A172 (cell line): ENCODE measurements around the gene OS9. TPM values are rescaled to one million over a fixed set of nuclear protein-coding genes. Genes with fewer than 3 reads are reported as not detected.
A peak's percentile ranks its signal among the peaks of the same experiment; 100 is the strongest.

Experiments
- DNase-seq: peaks from one replicate; pipeline ENCODE4 v3.0.0-alpha.2; 2015; ENCODE audit warnings: low spot score
- total RNA-seq: library from RNA; depleted of rRNA; stranded (reverse); fragments of >200 nt; shearing (Covaris generic); gene quantifications from 2 replicates; pipeline ENCODE4 v1.2.3, GENCODE V29; 2014

OS9 gene
- total RNA-seq, 1 experiment from 2014 or later: 103 TPM

DNA sequence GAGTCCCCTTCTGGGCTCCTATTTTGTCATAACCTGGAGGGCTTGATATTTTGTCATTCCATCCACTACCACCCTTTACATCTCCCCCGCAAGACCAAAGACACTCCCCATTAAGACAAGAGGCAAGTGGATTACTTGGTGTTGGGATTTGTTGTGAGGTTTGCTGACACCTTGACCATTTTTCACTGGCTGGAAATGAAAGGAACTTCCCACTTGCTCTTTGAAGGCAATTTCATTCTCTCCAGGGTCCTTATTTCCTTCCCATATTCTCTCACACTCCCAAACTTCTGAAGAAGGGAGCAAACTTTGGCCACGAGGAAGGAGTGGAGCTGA is 29.7 kb downstream of the OS9 start:
- no peak for DNase-seq

DNA sequence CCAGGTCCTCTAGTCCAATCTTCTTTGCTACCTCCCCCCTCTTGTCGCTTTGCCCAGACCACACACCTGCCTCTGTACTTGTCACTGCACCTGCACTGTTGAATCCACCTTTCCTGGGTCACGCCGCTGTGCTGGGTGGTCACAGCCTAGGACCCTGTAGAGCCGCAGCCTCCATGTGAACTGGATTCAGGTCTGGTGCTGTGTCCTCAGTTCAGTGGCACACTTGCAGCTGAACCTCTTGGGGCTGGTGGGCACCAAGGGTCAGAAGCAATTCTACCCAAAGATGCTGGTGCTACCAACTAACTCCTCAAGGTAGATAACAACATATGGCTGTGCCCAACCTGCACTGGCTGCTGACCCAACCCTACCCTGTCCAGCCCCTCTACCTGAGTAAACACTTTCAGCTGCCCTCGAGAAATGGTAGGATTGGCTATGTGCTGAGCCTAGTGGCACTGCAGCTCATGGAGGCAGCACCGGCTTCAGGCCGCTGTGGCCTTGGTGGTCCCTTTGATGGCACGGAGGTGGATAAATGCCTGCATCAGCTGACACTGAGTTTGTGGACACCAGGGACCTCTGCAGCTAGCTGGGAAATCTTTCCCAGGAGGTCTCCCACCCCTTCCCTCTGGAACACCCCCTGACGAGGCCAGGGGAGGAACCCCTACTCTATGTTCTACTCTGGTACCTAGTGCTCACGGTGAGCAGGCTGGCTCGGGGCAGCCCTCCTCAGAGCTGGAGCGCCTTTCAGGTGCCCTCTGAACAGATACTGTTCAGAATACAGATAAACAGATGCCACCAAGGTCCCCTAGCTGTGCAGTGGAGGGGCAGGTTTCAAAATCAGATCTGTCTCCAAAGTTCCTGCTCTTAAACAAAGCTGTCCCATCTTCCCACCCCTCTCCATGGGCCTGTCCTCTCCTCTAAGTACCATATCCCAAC is 30.3 kb downstream of the OS9 start:
- DNase-seq: no peak

DNA sequence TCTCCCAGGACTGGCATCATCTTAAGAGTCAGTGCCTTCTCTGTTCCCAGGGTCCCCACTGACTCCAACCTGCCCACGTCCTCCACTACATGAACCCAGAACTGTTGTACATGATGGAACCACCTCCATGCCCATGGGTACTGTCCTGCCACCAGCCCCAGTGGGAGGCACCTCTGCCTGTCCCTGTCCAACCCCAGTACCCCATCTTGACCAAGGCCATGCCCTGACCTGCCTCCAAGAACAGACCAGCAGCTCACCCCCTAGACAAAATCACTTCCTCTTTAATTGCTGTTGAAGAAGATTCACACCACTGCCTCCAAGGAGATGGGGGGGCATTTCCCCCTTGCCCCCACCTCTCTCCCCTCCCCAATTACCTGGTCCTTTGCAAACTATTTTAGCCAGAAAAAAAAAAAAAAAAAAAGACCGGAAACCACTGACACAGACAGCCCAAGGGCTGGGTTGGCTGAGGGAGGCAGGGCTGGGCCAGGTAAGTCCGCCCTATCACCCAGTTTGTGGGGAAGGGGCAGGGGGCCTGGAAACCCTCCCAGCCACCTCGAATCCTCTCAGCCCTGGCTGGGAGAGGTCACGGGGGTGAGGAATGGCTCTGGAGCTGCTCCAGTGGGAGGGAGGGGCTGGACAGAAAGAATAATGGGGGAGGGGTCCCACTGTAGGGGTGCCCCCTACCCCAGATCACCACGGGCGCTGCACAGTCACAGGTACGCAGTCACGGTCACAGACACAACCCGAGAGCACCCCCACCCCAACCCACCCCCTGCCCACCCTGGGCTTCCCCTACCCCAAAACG is 31.2 kb downstream of the OS9 start:
- no peak for DNase-seq

DNA sequence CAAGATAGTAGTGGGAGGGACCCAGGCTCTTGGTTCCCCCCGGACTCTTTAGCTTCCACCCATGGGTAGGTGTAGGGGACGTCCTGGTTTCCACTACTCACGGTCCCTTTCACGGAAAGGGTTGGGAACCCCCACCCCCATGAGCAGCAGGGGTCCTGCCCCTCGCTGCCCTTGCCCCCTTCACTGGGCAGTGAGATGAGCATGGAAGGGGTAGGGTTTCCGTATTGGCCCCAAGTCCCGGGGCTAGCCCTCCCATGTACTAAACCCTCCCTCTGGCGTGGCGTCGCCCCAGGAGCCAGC is 31.9 kb downstream of the OS9 start:
- no peak for DNase-seq

DNA sequence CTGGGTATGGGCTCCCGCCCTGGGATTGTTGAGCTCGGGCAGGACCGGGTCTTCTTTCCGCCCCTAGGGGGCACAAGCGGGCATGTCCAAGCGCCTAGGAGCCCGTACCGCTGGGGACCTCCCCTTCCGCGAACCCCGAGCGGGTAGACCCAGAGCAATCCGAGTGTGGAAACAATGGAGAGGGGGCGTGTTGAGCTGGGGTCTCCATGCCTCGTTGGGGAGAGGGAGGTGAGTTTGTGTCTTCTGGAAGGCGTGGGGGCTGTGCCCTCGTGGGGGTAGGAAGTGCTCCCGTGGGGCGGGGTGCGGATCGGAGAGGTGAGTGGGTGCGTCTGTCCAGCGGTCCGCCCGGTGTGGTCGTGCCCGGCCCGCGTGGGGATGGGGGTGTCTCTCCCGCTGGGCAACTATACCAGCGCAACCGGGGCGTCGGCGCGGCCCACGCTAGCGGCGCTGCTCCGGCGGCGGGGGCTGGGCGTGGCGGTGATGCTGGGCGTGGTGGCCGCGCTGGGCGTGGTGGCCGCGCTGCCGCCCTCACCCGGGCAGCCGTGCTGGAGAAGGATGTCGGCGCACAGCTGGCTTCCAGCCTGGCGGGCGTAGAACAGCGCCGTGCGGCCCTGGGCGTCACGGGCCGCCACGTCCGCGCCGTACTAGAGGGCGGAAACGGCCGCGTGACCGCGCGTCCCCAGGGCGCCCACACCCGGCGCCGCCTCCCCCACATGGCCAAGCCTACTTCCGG is 32.4 kb downstream of the OS9 start:
- DNase-seq: peak; percentile 83

DNA sequence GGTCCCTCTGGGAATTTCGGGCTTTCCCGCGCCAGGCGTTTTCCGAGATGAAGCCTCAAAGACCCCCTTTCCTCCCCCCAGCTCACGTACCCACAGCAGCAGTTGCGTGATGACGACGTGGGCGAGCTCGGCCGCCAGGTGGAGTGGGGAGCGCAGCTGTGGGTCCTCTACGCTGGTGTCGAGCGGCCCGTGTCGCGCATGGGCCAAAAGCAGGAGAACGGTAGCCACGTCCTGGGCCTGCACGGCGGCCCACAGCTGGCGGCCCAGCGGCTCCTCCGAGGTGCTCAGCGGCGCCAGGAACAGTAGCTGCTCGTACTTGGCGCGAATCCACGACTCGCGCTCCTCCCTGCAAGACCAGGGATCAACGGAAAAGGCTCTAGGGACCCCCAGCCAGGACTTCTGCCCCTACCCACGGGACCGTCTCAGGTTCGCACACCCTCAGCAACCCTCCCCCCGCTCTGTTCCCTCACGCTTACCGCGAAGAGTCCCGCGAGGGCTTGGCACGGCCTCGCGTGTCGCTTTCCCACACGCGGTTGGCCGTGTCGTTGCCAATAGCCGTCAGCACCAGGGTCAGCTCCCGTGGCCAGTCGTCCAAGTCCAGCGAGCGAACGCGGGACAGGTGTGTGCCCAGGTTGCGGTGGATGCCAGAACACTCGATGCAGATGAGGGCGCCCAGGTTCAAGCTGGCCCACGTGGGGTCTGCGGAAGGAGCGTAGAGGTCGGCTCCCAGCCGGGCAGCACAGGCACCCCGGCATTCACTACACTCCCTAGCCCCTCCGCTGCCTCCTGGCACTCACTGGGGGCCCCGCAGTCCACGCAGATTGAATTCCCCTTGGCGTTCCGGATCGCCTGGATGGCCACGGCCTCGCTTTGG is 33.2 kb downstream of the OS9 start:
- DNase-seq: no peak

DNA sequence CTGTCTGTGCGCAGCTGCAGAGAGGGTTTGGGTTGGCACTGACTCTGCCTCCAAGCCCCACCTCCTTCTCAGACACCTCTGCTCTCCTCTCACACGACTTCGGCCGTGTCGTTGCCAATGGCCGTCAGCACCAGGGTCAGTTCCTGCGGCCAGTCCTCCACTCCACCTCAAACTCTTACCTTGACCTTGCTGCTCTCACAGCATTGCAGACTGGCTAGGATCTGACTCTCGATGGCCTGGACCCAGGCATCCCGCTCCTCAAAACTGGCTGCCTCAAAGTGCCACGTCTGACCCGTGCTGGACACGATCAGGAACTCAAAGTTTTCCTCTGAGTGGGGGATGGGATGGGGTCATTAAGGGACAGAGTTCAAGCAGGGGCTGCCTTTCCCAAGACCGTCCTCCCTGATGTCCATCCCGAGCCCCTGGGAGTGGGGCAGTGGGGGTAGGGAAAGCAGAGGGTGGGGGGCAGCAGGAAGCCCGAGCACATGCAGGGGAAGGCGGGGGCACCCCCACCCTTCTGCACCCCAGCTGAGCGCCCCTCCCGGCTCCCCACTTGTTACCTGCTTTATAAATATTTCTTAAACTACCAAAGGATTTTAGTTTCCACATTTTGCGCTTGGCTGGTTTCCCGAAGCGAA is 33.9 kb downstream of the OS9 start:
- no peak for DNase-seq

DNA sequence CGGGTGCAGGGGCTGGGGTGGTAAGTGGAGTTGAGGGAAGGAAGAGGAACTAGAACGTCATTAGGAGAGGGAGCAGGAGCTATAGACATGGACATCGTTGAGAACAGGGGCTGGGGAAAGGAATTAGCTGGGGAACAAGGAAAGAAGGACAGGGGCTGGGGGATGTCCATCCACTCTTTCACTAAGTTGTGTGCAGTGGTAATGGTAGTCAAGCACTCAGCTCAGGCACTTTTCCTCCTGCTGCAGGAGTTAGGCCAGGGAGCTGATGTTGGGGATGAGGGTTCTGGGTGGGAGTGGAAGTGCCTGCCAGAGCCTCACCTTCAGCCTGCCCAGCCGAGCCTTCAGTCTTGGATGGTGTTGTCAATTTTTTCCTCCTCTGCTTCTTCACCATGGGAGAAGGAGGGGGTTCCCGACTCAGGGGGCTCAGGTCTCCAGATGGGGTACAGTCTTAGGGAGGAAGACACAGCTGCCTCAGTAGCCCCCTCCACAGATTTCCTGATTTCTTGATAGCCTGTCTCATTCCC is 35.5 kb downstream of the OS9 start:
- no peak for DNase-seq

DNA sequence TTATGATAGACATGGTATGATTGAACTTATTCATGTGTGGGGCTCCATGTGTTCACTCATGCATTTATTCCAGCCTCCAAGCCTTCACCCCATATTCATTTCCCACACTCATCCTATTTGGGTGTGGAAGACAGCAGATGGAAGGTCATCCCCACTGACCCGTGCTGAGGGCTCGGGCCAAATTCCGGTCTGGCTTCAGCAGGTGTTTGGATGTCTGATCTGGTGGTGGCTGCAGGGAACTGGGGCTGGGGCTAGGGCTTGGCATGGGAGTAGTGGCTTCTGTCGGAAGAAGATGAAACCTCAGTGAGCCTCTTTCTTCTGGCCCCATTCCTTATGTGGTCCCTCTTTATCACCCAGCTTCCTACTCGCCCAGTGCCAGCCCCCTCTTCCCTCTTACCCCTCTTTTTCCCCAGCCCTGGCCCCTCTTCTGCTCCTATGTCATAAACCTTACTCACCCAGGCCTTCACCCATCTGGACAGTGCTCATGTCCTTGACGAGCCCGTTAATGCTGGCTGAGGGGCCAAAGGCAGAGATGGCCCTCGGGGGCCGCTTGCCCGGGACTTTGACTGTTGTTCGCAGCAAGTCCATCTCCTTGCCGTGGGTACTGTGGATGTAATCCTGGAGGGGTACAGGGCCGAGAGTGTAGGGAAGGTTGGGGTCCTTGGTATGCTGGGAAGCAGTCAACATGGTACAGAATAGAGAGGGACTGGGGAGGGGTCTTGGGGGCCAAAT is 36.6 kb downstream of the OS9 start:
- no peak for DNase-seq

DNA sequence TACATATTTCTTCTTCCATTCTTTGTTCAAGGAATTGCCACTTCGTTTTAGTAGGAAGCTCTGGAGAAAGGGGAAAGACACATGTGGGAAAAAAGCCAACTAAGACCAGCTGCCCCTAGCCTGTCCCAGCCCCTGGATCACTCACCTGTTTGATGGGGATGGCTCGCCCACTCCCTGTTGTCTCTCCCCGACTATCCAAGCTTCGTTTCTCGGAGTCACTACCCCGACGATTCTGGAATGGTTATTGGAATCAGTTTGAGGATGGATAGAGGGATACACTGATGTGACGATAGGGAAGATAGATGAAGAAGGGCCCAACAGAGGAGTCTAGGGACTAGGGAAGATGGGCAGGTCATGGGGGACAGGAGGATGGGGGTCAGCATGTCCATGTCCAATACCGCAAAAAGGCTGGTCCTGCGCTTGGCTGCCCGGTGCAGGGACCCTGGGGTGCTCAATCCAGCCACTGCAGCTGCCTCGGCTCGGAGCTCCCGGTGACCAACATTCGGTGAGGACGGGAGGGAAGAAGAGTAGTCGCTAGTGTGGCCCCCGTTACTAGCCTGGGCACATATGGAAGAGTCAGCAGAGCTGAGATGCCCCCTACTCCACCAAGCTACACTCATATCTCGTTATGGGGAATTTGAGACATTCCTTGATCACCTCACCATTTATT is 37.6 kb downstream of the OS9 start:
- no peak for DNase-seq

DNA sequence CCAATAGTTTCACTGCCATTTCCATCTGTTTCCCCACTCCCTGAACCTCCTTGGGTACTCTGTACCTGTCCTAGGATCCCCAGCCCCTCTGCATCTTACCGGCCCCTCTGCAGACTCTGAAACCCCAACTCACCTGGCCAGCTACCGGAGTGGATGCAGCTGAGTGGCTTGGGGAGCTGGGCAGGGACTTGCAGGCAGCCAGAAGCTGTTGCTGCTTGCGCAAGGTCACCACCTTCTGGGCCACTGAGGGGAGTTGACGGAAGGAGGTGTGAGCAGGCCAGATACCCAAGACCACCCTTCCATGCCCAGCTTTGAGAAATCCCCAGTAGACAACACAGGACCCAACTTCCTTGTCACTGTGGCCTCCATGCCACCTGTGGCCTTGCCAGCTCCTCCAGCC is 38.3 kb downstream of the OS9 start:
- DNase-seq: no peak

DNA sequence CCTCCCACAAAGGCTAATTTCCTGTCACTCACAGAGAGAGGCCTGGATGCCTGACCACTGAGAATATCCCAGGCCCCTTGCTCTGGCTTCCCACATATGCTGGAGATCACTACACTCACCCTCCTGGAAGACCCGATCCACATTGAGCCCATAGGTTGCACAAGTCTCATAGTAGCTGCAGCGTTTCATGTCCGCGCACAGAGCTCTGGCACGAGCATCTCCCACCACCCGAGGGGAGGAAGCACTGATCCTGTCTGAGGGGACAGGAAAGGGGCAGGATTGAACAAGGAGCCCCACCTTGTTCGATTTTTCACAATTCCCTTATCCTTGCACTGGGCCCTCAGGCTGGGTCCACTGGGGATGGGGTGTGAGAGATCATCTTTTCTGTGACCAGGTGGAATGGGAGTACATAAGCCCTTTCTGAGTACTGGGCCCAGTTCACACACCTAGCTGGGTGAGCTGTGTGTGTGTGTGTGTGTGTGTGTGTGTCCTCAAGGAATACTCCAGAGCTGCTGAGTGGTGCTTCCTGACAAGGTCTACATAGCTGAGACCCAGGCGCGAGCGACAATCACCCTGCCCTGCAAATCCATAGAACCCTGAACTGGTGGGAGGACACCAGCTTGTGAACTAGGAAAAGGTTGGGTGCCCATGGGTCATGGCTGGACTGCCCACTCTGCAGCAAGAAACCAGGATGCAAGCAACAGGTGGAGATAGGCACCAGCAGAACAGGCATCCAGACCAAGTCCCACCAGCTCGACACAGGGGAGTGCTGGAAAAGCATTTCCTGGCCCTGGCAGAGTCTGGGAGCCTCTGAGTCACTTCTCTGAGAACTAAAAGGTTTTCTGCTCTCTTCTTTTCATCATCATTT is 39.0 kb downstream of the OS9 start:
- no peak for DNase-seq

DNA sequence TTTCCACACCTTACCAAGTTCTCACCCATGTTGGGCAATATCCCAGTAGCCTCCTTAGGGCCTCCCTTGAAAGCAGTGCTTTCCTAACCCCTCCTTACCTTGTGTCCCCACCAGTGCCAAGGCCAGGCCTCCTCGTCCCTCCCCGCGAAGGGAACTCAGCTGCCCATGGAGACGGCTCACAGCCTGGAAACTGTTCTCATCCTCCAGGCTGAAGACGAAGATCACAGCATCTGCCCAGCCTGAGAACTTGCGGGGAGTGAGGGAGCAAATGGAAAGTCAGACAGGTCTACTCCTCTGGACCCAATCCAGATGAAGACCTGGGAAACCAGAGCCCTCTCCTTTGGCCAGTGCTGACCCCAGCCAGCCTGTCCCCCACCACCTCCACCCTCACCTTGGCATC is 40.0 kb downstream of the OS9 start:
- DNase-seq: no peak

DNA sequence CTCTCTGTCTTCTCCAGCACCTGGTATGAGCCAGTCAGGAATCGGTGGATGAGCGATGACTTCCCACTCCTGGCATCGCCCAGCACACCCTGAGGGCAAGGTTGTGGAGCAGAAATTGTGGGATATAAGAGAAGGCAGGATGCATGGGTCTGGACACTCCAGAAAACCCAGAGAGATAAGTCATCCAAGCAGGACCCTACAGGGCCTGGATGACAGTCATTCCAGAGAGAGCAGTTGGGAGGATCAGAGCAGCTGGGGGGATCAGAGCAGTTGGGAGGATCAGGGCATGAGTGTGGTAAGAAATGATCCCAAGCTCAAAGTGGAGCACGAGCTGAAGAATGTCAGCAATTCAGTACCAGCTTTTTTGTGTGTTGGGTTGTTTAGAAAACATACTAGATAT is 40.7 kb downstream of the OS9 start:
- DNase-seq: no peak

DNA sequence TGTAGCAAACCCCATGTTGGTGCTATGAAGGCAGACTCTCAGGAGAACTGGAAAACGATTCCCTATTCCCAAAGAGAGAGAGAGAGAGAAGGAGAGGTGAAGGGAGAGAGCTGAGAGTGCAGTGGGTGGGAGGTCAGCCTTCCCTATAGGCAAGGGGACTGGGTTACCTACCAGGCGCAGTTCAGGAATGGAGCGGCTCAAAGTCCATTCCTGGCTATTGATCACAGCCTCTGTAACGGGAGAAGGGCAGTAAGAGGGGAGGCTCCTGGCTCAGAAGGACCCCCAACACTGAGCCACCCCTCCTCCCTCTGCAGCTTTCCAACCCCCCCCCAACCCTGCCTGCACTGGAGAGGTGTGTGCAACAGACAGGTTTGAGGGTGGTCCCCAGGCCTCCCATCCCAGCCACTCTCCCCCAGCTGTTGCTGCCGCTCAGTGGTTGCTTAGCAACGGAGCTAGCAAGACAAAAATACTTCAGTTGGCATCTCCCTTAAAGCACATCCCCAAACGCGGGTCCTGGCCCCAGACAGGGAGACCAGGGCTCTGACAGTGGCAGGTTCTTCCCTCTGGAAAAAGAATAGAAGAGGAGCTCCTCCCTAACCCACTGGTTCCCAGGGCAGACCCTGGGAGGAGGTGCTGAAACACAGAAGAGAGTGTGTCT is 41.4 kb downstream of the OS9 start:
- DNase-seq: no peak

DNA sequence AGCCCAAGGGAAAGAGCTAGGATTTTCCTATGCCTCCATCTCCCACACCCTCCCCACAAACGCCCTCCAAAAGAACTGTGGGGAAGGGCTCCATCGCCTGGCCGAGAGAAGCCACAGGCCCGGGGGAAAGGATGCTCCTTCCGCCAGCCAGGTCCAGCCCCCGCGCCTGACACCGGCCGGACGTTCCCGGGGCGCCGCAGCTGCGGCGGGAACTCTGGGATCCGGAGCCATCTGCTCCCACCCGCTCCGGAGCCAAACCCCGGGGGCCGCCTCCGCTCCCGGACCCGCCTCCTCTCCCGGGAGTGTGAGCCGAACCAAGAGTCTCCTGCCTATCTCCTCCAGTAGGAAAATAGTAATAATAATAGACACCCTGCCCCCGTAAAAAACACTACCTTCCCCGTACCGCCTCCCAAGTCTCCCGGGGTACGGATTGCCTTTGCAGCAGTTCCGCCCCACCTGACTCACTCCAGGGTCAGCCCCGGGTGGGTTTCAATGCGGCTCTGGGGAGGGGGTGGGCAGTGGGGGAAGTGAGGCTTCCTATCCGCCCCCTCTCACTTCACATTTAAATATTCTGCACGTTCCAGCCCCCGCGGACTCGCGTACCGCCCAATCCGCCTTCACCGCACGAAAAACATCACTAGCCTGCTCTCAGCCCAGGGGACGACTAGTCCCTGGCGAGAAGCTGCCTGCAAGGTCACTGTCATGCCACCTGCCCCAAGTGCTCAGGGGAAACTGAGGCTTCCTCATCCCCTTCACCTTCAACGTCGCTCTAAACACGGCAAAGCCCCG is 42.2 kb downstream of the OS9 start:
- DNase-seq: peak; percentile 27

DNA sequence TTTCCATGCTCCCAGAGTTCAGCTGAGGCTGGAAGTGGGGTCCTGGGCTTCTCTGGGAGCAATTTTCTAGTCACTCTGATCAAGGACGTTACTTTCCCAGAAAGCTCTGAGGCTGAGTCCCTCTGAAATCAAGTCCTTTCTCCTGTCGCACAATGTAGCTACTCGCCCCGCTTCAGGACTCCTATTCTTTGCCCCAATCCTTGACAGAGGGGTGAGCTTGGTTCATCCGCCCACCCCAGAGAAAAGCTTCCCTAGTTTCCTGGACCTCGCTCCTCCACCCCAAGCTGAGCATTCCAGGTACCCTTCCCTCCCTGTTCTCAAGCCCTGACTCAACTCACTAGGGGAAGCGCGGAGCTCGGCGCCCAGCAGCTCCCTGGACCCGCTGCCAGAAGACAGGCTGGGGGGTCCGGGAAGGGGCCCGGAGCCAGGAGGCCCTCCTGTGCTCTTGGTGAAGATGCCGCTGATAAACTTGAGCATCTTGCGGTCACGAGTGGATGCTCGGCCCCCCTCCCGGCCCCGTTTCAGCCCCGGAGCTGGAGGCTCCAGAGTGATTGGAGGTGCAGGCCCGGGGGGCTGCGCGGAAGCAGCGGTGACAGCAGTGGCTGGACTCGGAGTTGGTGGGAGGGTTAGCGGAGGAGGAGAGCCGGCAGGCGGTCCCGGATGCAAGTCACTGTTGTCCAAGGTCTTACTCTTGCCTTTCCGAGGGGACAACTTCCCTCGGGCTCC is 43.0 kb downstream of the OS9 start:
- no peak for DNase-seq
